Measurements from ENCODE around the gene WDR20. TPM values are rescaled to one million over a fixed set of nuclear protein-coding genes. Genes with fewer than 3 reads are reported as not detected.

Gene WDR20
- total RNA-seq, 1 donor from 2014 or later, result 20.5 TPM

GRCh38 chr14:102210421-102211042 lies 70.8 kb downstream of the WDR20 start:
- DNase-seq (no peak), ATAC-seq (no peak)
- intact Hi-C loops (cut with micrococcal nuclease), result no loop called here

GRCh38 chr14:102211240-102211639 lies 71.5 kb downstream of the WDR20 start:
- DNase-seq (no peak), ATAC-seq (no peak)
- intact Hi-C loops (cut with micrococcal nuclease), result no loop called here

- ATAC-seq, result no peak
- DNase-seq, result no peak
- intact Hi-C loops (cut with micrococcal nuclease), result no loop called here
Observed at GRCh38 chr14:102212356-102212755, 72.7 kb downstream of the WDR20 start.

GRCh38 chr14:102212845-102213244 lies 73.1 kb downstream of the WDR20 start:
- ATAC-seq, result no peak
- no peak for DNase-seq
- intact Hi-C loops (cut with micrococcal nuclease), result no loop called here

- DNase-seq (no peak), ATAC-seq (no peak)
- intact Hi-C loops (cut with micrococcal nuclease), result no loop called here
Observed at GRCh38 chr14:102213470-102213869, 73.8 kb downstream of the WDR20 start.

- ATAC-seq, result no peak
- intact Hi-C loops (cut with micrococcal nuclease), result no loop called here
- DNase-seq, result no peak
Observed at GRCh38 chr14:102213984-102214658, 74.4 kb downstream of the WDR20 start.

GRCh38 chr14:102215071-102215470 lies 75.4 kb downstream of the WDR20 start:
- peak; percentile 45 for DNase-seq
- intact Hi-C loops (cut with micrococcal nuclease), result no loop called here
- ATAC-seq, result peak; percentile 78

GRCh38 chr14:102215576-102216250 lies 76.0 kb downstream of the WDR20 start:
- peak; percentile 82 for ATAC-seq
- peak; percentile 72 for DNase-seq
- intact Hi-C loops (cut with micrococcal nuclease), result no loop called here

- DNase-seq, result no peak
- intact Hi-C loops (cut with micrococcal nuclease), result no loop called here
- no peak for ATAC-seq
Observed at GRCh38 chr14:102217399-102217798, 77.7 kb downstream of the WDR20 start.

GRCh38 chr14:102217987-102218421 lies 78.3 kb downstream of the WDR20 start:
- intact Hi-C loops (cut with micrococcal nuclease), result no loop called here
- DNase-seq (peak; percentile 52), ATAC-seq (no peak)

- intact Hi-C loops (cut with micrococcal nuclease), result no loop called here
- DNase-seq (no peak), ATAC-seq (no peak)
Observed at GRCh38 chr14:102218688-102219087, 79.0 kb downstream of the WDR20 start.

- ATAC-seq, result no peak
- DNase-seq, result no peak
- intact Hi-C loops (cut with micrococcal nuclease), result no loop called here
Observed at GRCh38 chr14:102219316-102219715, 79.6 kb downstream of the WDR20 start.

GRCh38 chr14:102220031-102220430 lies 80.3 kb downstream of the WDR20 start:
- ATAC-seq (no peak), DNase-seq (no peak)
- intact Hi-C loops (cut with micrococcal nuclease), result no loop called here

- ATAC-seq (no peak), DNase-seq (no peak)
- intact Hi-C loops (cut with micrococcal nuclease), result no loop called here
Observed at GRCh38 chr14:102221026-102221425, 81.3 kb downstream of the WDR20 start.

GRCh38 chr14:102222009-102222575 lies 82.4 kb downstream of the WDR20 start:
- intact Hi-C loops (cut with micrococcal nuclease), result no loop called here
- ATAC-seq, result no peak
- no peak for DNase-seq

- no peak for DNase-seq
- intact Hi-C loops (cut with micrococcal nuclease), result no loop called here
- ATAC-seq, result no peak
Observed at GRCh38 chr14:102222751-102223150, 83.1 kb downstream of the WDR20 start.

GRCh38 chr14:102223682-102224081 lies 84.0 kb downstream of the WDR20 start:
- intact Hi-C loops (cut with micrococcal nuclease), result no loop called here
- DNase-seq (no peak), ATAC-seq (no peak)

GRCh38 chr14:102225386-102225785 lies 85.7 kb downstream of the WDR20 start:
- DNase-seq (no peak), ATAC-seq (no peak)
- intact Hi-C loops (cut with micrococcal nuclease), result no loop called here

GRCh38 chr14:102225936-102226335 lies 86.2 kb downstream of the WDR20 start:
- intact Hi-C loops (cut with micrococcal nuclease), result no loop called here

More at GRCh38 chr14:102225936-102226335, 86.2 kb downstream of the WDR20 start:
- ATAC-seq, result no peak
- DNase-seq, result no peak

Data from left ventricle myocardium superior (tissue), 1 donor.